PC-9 (cell line): ENCODE results near the gene TOX2. TPM values are rescaled to one million over a fixed set of nuclear protein-coding genes. Genes with fewer than 3 reads are reported as not detected.
A peak's percentile ranks its signal among the peaks of the same experiment; 100 is the strongest.

Experiments
- BruUV-seq: library from RNA; stranded (reverse); fragments of 400-500 nt; replicated peaks from 2 replicates; lab custom pipeline; 2021; lab: Mats Ljungman, UMichigan
- CTCF ChIA-PET: fragments of 300-600 bp; sonication (Branson Sonifier 250); formaldehyde crosslinking; loops from one replicate; lab custom pipeline; 2022; ENCODE audit warnings: antibody characterized with exemption; lab: Charles Lee
- POLR2A ChIA-PET: fragments of 300-600 bp; sonication (Branson Sonifier 250); formaldehyde crosslinking; loops from one replicate; lab custom pipeline; 2022; ENCODE audit warnings: antibody characterized with exemption; ENCODE audit not compliant: unreplicated experiment; lab: Charles Lee
- DNase-seq, 2 experiments: peaks; one replicate each; pipeline versions ENCODE4 v3.0.0 to v3.0.0-alpha.2; 2015 to 2022; ENCODE audit warnings: mixed read lengths in 1 of 2
- H2AFZ ChIP-seq: fragments of 200-600 bp; sonication (generic); 2 replicates; pipeline ENCODE4 v1.8.1; 2017; ENCODE audit warnings: antibody characterized with exemption
- H3F3A ChIP-seq: fragments of 200-600 bp; sonication (generic); 2 replicates; pipeline ENCODE4 v1.8.1; 2017; ENCODE audit warnings: antibody characterized with exemption, mild to moderate bottlenecking, low read depth; ENCODE audit not compliant: insufficient read depth
- H3K27ac ChIP-seq: fragments of 200-600 bp; sonication (generic); 2 replicates; pipeline ENCODE4 v1.6.1; 2016; ENCODE audit warnings: mixed run types
- H3K27me3 ChIP-seq: fragments of 200-600 bp; sonication (generic); 2 replicates; pipeline ENCODE4 v1.6.1; 2016; ENCODE audit warnings: low read depth, mixed run types; ENCODE audit not compliant: insufficient read depth
- H3K36me3 ChIP-seq: fragments of 200-600 bp; sonication (generic); 2 replicates; pipeline ENCODE4 v1.6.1; 2016; ENCODE audit warnings: low read depth, mixed run types
- H3K4me1 ChIP-seq: fragments of 200-600 bp; sonication (generic); replicated peaks from 2 replicates; pipeline ENCODE4 v1.6.1; 2016; ENCODE audit warnings: mixed run types; ENCODE audit not compliant: insufficient read depth
- H3K4me2 ChIP-seq: fragments of 200-600 bp; sonication (generic); 2 replicates; pipeline ENCODE4 v1.6.1; 2017; ENCODE audit warnings: mixed run types
- H3K4me3 ChIP-seq: fragments of 200-600 bp; sonication (generic); 2 replicates; pipeline ENCODE4 v1.6.1; 2016; ENCODE audit warnings: mixed run types
- H3K79me2 ChIP-seq: fragments of 200-600 bp; sonication (generic); 2 replicates; pipeline ENCODE4 v1.6.1; 2017; ENCODE audit warnings: low read depth, mixed run types
- H3K9me2 ChIP-seq: fragments of 200-600 bp; sonication (generic); 2 replicates; pipeline ENCODE4 v1.8.1; 2017; ENCODE audit warnings: mild to moderate bottlenecking; ENCODE audit not compliant: insufficient read depth
- H3K9me3 ChIP-seq: fragments of 200-600 bp; sonication (generic); 2 replicates; pipeline ENCODE4 v1.8.1; 2016; ENCODE audit warnings: low read depth; ENCODE audit not compliant: insufficient read depth
- H4K20me1 ChIP-seq: fragments of 200-600 bp; sonication (generic); 2 replicates; pipeline ENCODE4 v1.8.1; 2017; ENCODE audit not compliant: insufficient read depth
- EZH2 ChIP-seq: fragments of 200-600 bp; sonication (generic); IDR thresholded peaks from 2 replicates; pipeline ENCODE4 v1.8.0; 2017; ENCODE audit warnings: antibody characterized with exemption, low read depth
- intact Hi-C: fragments of 100-400 bp; cut with micrococcal nuclease; formaldehyde crosslinking; loops from one replicate; pipeline ENCODE4 v1.10.0; 2022; ENCODE audit not compliant: unreplicated experiment
- total RNA-seq: library from RNA; stranded (reverse); gene quantifications from 2 replicates; pipeline ENCODE4 v1.2.3, GENCODE V29; 2021
- TF ChIP-seq, protein P1 (sequence below): fragments of 200-600 bp; sonication (generic); conservative IDR thresholded peaks from 2 replicates; pipeline ENCODE4 v1.6.1; 2017; ENCODE audit warnings: mixed run types, antibody characterized with exemption, mild to moderate bottlenecking, moderate library complexity

TOX2 gene
- total RNA-seq, 1 experiment from 2014 or later = 30.1 TPM

DNA sequence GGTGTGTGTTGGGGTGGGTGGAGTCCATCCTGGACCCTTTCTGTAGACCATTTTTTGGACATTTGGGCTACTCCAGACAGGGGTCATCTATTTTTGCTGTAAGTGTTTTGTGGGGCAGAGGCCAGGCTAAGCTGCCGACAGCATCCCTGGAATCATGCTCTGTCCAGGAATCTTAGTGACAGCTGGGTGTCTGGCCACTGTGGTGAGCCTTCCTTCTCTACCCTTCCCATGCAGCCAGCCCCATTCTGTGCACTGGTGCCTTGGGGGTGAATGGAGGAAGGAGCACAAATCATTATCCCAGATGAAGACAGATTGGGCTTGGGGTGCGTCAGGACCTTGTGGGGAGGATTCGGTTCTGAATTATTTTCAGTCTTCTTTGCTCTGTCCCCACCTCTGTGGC lies 20.2 kb downstream of the TOX2 start:
- no peak for TF ChIP-seq EZH2
- TF ChIP-seq, protein P1, sequence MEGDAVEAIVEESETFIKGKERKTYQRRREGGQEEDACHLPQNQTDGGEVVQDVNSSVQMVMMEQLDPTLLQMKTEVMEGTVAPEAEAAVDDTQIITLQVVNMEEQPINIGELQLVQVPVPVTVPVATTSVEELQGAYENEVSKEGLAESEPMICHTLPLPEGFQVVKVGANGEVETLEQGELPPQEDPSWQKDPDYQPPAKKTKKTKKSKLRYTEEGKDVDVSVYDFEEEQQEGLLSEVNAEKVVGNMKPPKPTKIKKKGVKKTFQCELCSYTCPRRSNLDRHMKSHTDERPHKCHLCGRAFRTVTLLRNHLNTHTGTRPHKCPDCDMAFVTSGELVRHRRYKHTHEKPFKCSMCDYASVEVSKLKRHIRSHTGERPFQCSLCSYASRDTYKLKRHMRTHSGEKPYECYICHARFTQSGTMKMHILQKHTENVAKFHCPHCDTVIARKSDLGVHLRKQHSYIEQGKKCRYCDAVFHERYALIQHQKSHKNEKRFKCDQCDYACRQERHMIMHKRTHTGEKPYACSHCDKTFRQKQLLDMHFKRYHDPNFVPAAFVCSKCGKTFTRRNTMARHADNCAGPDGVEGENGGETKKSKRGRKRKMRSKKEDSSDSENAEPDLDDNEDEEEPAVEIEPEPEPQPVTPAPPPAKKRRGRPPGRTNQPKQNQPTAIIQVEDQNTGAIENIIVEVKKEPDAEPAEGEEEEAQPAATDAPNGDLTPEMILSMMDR = no peak
- Histone ChIP-seq H3K27me3 (no peaks in the 10 kb centered on the region), H3K4me2 (no peak overlapping the region), H3K79me2 (peaks cover 89% of the 10 kb centered on the region), H3K4me1 (peaks cover 37% of the 10 kb centered on the region), H3K36me3 (no peaks in the 10 kb centered on the region), H2AFZ (no peak overlapping the region), H3K9me3 (no peaks in the 10 kb centered on the region), H4K20me1 (0 out of 2 replicates have a peak, but pooled peaks cover 6% of the 10 kb centered on the region), H3K4me3 (no peak overlapping the region), H3F3A (peaks cover 31% of the 10 kb centered on the region), H3K27ac (no peak overlapping the region), H3K9me2 (no peaks in the 10 kb centered on the region)
- no peak for DNase-seq
- ChIA-PET POLR2A (no interaction called here), CTCF (no interaction called here)
- intact Hi-C loops = no loop called here
- no TSS peak for BruUV-seq

DNA sequence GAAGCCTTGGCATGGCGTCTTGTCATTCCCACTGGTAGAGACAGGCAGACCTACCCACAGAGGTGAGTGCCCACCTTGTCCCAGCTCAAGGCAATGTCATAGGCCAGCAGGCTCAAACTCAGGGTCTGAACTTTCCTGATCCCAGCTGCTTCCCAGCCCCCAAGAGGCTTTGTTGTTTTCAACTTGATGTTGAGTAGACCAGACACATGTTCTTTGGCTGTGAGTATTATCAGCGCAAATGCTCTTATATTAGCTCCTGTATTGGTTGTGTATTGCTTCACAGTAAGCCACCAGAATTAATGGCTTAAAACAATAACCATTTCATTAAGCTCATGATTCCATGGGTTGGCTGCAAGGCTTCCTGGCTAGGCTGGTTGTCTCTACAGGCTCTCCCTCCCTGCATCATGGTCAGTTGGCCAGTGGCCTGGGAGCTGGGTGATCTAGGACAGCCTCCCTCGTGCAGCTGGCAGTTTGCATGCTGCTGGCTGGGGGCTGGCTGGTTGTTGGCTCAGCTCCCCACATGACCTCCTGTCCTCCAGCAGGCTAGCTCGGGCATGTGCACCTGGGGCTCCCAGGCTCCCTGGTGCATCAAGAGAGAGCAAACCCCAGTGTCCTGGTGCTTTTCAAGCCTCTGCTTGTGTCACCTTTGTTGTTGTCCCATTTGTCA lies 21.6 kb downstream of the TOX2 start:
- Histone ChIP-seq H3K9me3 (no peaks in the 10 kb centered on the region), H3K4me1 (peaks cover 51% of the 10 kb centered on the region), H2AFZ (no peak overlapping the region), H3K4me3 (no peak overlapping the region), H3K27ac (peak overlapping the region; percentile 95), H3K27me3 (no peaks in the 10 kb centered on the region), H3F3A (peaks cover 45% of the 10 kb centered on the region), H4K20me1 (0 out of 2 replicates have a peak, but pooled peaks cover 6% of the 10 kb centered on the region), H3K4me2 (no peak overlapping the region), H3K9me2 (no peaks in the 10 kb centered on the region), H3K79me2 (peaks cover 88% of the 10 kb centered on the region), H3K36me3 (no peaks in the 10 kb centered on the region)
- TF ChIP-seq, protein P1 = no peak
- no peak for TF ChIP-seq EZH2
- CTCF ChIA-PET = interaction anchor here (0.6 kb wide), 1 partner anchor 640 kb away, joined by 3 read pairs; no protein-coding TSS in a partner anchor
- no TSS peak for BruUV-seq
- POLR2A ChIA-PET = no interaction called here
- intact Hi-C loops = no loop called here
- DNase-seq = no peak

DNA sequence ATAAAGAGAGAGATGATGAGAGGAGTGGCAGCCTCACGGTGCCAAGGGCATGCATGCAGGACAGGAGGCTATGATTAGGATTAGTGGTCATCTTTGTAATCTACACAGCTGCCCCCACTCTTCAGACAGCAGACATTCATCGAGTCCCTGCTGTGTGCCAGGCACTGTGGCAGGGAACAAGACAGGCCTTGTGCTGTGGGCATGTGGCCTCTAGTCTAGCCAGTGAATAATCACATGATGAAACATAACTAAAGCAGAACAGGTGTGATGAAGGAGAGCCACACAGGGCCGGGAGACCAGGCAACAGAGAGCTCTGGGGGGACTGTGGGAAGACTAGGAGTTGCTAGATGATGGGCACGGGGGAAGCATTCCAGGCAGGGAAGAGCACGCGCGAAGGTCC lies 22.2 kb downstream of the TOX2 start:
- H3K36me3 ChIP-seq = no peaks in the 10 kb centered on the region
- peak overlapping the region; percentile 48; the same call in 1 of the 2 replicates for H3K4me2 ChIP-seq
- no peak for DNase-seq
- no TSS peak for BruUV-seq
- TF ChIP-seq, protein P1 = no peak
- TF ChIP-seq EZH2 = no peak
- no peak overlapping the region for H3K4me3 ChIP-seq
- H3F3A ChIP-seq = peaks cover 51% of the 10 kb centered on the region
- peaks cover 57% of the 10 kb centered on the region for H3K4me1 ChIP-seq
- POLR2A ChIA-PET = no interaction called here
- peaks cover 84% of the 10 kb centered on the region for H3K79me2 ChIP-seq
- no peaks in the 10 kb centered on the region for H3K9me2 ChIP-seq
- no peak overlapping the region for H2AFZ ChIP-seq
- H4K20me1 ChIP-seq = 0 out of 2 replicates have a peak, but pooled peaks cover under 1% of the 10 kb centered on the region
- H3K27ac ChIP-seq = peak overlapping the region; percentile 95
- CTCF ChIA-PET = no interaction called here
- intact Hi-C loops = no loop called here
- H3K9me3 ChIP-seq = no peaks in the 10 kb centered on the region
- no peaks in the 10 kb centered on the region for H3K27me3 ChIP-seq
